Measurements from ENCODE around the gene ZNF205.

The ZNF205 gene

GRCh38 chr16:3106205-3106928 lies 6.0 kb upstream of the ZNF205 start:
- peak; percentile 72 for DNase-seq

- DNase-seq: no peak
These were observed 642 bp downstream of the ZNF205 start for GRCh38 chr16:3112881-3113574.

GRCh38 chr16:3113765-3114479 lies 1.5 kb downstream of the ZNF205 start:
- no peak for DNase-seq

GRCh38 chr16:3115003-3115402 lies 2.6 kb downstream of the ZNF205 start:
- DNase-seq: no peak

GRCh38 chr16:3115561-3115960 lies 3.2 kb downstream of the ZNF205 start:
- DNase-seq: no peak

GRCh38 chr16:3118204-3118790 lies 5.9 kb downstream of the ZNF205 start:
- no peak for DNase-seq

- DNase-seq: no peak
These were observed 6.5 kb downstream of the ZNF205 start for GRCh38 chr16:3118846-3119245.

GRCh38 chr16:3119286-3119685 lies 6.9 kb downstream of the ZNF205 start:
- no peak for DNase-seq

- no peak for DNase-seq
These were observed 7.5 kb downstream of the ZNF205 start for GRCh38 chr16:3119701-3120408.

- DNase-seq: no peak
These were observed 8.0 kb downstream of the ZNF205 start for GRCh38 chr16:3120435-3120834.

- DNase-seq: no peak
These were observed 9.6 kb downstream of the ZNF205 start for GRCh38 chr16:3121851-3122467.

GRCh38 chr16:3122926-3123570 lies 10.7 kb downstream of the ZNF205 start:
- no peak for DNase-seq

GRCh38 chr16:3123986-3124886 lies 11.8 kb downstream of the ZNF205 start:
- DNase-seq: peak; percentile 95

- DNase-seq: no peak
These were observed 15.4 kb downstream of the ZNF205 start for GRCh38 chr16:3127745-3128144.

- DNase-seq: peak; percentile 71
These were observed 17.0 kb downstream of the ZNF205 start for GRCh38 chr16:3129137-3130131.

GRCh38 chr16:3131755-3132377 lies 19.5 kb downstream of the ZNF205 start:
- peak; percentile 51 for DNase-seq

- DNase-seq: no peak
These were observed 21.5 kb downstream of the ZNF205 start for GRCh38 chr16:3133844-3134243.

GRCh38 chr16:3134338-3135125 lies 22.1 kb downstream of the ZNF205 start, which contains the start of gene ZNF213:
Gene ZNF213 (plus strand): TSS chr16:3135029. CDS start chr16:3137281, 2,252 bp downstream.
- DNase-seq: peak; percentile 86
